GM18502 (cell line): ENCODE results near the gene ECPAS.
"Not testable (repeated sequence)": the region's sequence is repeated elsewhere in the genome, so short reads cannot be mapped to it uniquely, and the experiment has no call there.

ENCODE experiments used
- ATAC-seq: cut with Tn5 transposase; IDR thresholded peaks from one replicate; pipeline ENCODE4 v1.9.1; 2021; ENCODE audit warnings: mild to moderate bottlenecking; ENCODE audit not compliant: unreplicated experiment, poor library complexity

The ECPAS gene

DNA sequence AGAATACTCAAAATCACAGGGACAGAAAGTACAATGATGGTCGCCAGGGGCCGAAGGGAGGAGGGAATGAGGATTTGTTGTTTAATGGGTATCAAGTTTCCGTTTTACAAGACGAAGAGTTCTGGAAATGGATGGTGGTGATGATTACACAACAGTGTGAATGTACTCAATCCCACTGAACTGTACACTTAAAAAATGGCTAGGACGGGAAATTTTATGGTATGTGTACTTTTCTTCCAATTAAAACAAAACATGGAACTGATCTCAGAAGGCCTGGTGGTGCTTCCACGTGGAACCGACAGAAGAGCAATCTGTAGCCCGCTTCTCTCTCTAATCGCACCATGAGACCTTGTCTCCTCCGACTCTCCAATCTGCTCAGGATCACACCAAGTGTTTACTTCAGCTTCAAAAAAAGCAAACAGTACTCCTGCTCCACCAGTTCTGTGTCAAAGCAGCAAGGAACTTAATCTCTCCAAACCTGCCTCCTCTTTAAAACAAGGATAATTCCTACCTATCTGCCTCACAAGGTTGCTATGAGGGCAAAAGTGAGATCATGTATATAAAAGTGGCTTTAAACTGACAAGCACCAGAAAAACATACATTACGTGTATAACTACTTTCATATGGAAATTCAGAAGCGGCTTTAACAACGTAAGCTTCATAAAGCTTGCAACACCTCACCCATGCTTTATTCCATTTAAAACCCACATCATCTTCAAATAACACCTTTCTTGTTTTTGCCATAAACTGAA is 2.1 kb downstream of the ECPAS start:
- ATAC-seq: no peak

DNA sequence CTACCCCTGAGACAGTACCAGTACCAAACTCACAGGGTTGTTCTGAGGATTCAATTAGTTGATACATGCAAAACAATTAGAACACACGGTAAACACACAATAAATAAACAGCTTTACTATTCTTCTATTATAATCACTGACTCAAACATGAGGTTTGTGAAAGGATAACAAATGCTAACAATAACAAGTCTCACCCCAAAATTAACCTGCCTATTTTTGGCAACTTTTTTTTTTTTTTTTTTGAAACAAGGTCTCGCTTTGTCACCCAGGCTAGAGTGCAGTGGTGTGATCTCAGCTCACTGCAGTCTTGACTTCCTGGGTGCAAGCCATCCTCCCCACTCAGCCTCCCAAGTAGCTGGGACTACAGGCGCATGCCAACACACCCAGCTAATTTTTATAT is 6.5 kb downstream of the ECPAS start:
- no peak for ATAC-seq

GRCh38 chr9:111475195-111475594 is 9.0 kb downstream of the ECPAS start:
- no peak for ATAC-seq

DNA sequence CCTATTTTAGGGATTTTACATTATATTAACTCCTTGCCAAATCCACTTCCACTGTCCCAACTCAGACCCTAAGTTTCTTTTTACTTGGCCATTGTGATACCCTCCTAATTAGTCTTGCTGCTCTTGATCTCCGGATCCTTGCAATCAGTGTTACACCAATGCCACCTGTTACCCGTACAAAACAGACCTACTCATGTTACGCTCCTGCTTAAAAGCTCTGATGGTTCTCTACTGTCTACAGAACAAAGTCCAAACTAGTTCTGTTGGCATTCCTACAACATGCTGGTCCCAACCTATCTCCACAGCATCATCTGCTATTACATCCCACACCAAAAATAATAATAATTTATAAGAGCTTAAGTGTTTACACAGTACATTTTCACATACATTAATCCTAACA is 9.8 kb downstream of the ECPAS start:
- ATAC-seq: no peak

DNA sequence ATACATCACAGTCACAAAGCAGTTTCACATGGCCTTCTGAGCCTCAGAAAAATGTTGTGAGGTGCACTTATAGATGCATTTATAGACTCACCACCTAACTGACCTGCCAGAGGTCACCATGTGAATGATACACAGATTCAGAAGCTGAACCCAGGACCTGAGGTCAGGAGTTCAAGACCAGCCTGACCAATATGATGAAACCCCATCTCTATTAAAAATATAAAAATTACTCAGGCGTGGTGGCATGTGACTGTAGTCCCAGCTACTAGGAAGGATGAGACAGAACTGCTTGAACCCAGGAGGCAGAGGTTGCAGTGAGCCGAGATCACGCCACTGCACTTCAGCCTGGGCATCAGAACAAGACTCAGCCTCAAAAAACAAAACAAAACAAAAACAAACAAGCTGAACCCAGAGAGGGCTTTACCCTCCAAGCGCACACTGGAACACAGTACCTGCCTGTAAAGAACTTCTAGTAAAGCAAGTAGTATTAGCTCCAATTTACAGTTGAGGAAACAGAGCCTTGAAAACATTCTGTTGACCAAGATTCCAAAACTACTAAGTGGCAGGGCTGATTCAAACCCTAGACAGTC is 16.3 kb downstream of the ECPAS start:
- no peak for ATAC-seq

DNA sequence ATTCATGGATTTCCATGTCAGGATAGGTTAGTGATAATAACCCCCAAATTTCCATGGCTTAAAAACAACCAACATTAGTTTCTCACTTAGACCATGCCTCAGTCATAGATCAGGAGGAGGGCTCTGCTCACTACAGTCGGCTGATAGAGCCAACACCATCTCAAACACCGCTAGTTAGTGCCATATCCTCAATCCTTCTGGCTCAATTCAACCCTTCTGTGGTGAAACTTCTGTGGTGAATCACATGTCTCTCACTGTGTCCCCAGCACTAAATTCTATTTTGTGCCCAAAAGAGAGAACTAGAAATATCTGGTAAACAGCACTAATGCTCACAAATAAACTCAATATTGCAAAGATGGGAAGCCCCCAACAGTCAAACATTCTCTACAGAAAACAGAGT is 21.1 kb downstream of the ECPAS start:
- peak; percentile 56 for ATAC-seq

DNA sequence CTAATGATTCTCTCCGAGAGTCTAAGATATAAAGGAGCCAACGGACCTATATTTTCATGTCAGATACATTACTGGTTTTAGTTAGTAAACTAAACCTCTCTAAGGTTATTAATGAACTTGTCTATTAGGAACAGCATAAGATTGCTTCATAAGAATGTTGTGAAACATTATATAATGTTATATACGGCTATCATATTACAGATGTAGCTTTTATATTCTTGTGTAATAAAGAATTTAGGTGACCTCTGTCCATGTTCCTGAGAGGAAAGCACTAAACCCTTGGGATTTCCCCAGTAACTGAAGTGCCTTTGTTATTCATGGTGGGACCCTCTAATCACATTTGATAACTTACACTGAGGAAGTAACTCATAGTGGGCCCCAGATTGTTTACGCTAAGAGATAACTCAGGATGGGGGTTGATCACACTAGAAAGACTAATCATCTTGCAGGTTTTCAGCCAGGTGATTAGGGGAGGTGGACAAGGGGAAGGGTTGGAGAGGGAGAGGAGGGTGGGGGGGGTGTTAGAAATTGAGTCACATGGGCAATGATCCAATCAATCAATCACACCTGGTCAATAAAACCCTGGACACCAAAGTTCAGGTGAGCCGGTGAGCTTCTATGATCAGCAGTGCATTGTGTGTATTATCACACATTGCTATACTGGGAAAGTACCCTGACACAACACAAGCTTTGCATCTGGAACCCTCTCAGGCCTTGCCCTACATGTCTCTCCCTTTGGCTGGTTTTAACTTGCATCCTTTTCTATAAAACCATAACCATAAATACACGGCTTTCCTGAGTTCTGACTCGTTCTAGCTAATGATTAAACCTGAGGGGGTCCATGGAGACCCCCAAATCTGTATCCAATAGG is 25.8 kb downstream of the ECPAS start:
- ATAC-seq: no peak

DNA sequence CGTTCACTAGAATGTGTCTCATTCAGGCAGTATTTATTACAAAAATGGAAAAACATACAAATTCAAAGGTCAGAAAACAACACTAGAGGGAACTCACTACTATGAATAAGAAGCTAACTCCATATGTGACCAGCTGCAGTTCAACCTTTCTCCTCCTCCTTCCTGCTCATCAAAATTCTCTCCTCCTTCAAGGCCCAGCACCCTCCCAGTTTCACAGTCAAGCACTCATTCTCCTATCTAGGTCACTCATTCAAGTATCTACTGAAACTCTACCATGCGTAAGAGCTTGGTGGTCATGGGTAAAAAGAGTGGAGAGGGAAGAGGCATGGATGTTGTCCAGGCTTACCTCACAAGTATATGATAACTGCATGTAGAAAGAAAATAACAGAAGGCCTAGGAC is 27.7 kb downstream of the ECPAS start:
- peak; percentile 77 for ATAC-seq

DNA sequence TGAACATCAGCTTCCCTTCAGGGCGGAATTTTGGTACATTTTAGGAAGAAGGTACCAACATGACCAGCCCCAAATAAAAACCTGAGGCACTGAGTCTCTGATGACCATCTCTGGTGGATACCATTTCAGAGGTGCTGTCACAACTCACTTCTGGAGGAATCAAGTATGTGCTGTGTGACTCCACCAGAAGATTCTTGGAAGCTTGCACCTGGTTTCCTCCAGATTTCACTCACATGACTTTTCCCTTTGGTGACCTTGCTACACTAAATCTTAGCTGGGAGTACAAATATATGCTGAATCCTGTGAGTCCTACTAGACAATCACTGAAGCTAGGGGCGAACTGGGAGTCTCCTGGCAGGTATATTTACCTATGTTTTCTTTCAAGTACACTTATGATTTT is 28.5 kb downstream of the ECPAS start:
- ATAC-seq: no peak

GRCh38 chr9:111454751-111455150 is 29.4 kb downstream of the ECPAS start:
- no peak for ATAC-seq

GRCh38 chr9:111451570-111451969 is 32.6 kb downstream of the ECPAS start:
- ATAC-seq: no peak

DNA sequence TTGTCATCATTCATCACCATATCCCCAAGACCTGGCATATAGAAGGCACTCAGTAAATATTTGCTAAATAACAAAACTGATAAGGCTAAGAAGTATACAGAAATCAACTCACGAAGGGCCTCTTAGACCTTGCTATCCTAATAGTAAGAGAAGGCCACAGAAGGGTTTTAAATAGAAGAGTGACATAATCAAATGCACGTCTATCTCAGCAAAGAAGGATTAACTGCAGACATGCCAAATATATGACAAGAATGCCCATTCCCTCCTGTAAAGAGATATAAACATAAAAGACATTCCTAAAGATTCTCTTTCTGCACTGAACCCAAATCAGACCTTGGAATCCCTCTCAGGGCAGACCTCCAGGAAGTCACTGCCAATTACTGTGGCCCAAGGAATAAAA is 34.1 kb downstream of the ECPAS start:
- ATAC-seq: no peak

GRCh38 chr9:111449705-111450104 is 34.5 kb downstream of the ECPAS start:
- ATAC-seq: no peak

- not testable (repeated sequence) for ATAC-seq
These were observed 38.4 kb downstream of the ECPAS start for GRCh38 chr9:111445799-111446198.

- no peak for ATAC-seq
These were observed 40.7 kb downstream of the ECPAS start for GRCh38 chr9:111443454-111443853.

- no peak for ATAC-seq
These were observed 41.7 kb downstream of the ECPAS start for GRCh38 chr9:111442360-111443027.

- no peak for ATAC-seq
These were observed 44.0 kb downstream of the ECPAS start for GRCh38 chr9:111440226-111440625.

DNA sequence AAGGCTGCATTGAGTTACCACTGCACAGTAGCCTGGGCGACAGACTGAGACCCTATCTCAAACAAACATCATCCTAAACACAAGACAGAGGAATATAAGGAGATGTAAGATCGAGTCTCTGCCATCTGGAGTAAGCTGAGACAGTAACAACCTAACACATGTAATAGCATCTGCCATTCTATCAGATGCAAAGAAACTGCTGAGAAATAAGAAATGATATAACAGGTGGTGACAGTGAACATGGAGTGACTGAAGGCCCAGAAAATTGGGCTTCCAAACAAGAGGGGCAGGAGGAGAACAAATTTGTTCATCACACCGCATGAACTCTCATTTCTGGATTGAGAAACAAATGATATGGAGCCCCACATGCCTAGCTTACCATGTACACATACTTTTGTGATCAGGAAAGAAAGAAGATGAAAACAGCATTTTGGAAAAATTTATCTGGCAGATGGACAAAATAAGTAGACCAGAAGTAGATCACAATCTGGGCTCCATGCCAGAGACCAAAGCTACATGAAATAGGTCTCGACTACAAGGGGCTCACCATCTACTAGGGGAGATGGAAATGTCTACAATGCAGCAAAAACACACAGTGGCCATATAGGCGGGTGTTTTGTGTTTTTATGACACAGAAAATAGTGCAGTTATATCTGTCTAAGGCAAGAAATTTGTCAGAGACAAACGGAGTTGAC is 45.5 kb downstream of the ECPAS start:
- no peak for ATAC-seq

GRCh38 chr9:111436571-111436970 is 47.6 kb downstream of the ECPAS start:
- no peak for ATAC-seq

DNA sequence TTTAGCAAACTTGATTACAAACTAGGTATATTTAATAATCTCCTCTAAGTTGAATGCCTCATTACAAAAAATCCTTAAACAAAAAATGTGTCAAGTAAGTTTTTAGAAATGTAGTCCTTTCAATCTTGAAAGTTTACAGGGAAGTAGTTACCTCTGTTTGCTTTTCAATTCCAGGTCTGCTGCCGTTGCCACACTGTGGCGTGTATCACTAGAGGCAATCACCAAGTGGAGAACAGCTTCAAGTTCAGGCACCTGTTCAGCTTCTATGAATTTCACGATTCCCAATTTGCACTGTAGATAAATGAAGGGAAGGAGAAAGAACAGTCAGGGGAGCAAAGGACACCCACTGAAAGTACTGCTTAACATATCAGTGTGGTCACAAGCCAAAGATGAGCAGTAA is 51.1 kb downstream of the ECPAS start:
- ATAC-seq: no peak
